Astrocyte (in vitro differentiated cells and primary cell): ENCODE measurements around the gene PSD.

Source experiments
- EZH2 ChIP-seq: IDR thresholded peaks from 2 replicates; pipeline ENCODE4 v1.6.1; 2012; ENCODE audit warnings: mild to moderate bottlenecking, low read length, inconsistent platforms; ENCODE audit not compliant: insufficient read depth
- TF ChIP-seq, protein P1 (sequence below): IDR thresholded peaks from 2 replicates; pipeline ENCODE4 v1.5.1; 2011; ENCODE audit warnings: low read depth, mild to moderate bottlenecking, inconsistent platforms, low read length, moderate library complexity; ENCODE audit not compliant: insufficient read depth

GRCh38 chr10:102462512-102463054 is 44.0 kb upstream of the PSD start:
- TF ChIP-seq, protein P1, sequence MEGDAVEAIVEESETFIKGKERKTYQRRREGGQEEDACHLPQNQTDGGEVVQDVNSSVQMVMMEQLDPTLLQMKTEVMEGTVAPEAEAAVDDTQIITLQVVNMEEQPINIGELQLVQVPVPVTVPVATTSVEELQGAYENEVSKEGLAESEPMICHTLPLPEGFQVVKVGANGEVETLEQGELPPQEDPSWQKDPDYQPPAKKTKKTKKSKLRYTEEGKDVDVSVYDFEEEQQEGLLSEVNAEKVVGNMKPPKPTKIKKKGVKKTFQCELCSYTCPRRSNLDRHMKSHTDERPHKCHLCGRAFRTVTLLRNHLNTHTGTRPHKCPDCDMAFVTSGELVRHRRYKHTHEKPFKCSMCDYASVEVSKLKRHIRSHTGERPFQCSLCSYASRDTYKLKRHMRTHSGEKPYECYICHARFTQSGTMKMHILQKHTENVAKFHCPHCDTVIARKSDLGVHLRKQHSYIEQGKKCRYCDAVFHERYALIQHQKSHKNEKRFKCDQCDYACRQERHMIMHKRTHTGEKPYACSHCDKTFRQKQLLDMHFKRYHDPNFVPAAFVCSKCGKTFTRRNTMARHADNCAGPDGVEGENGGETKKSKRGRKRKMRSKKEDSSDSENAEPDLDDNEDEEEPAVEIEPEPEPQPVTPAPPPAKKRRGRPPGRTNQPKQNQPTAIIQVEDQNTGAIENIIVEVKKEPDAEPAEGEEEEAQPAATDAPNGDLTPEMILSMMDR = no peak
- TF ChIP-seq EZH2 = no peak
